Uterus (tissue), 2 donors: ENCODE data around the gene SPEG.

Experiments
- POLR2A ChIP-seq, 2 donors: fragments of 450-650 bp; IDR thresholded peaks; one replicate each; pipeline ENCODE4 v1.6.1; 2016; ENCODE audit warnings: antibody characterized with exemption in 2 of 2, mild to moderate bottlenecking in 1 of 2, moderate library complexity in 1 of 2
- TF ChIP-seq, protein P1 (sequence below), 4 experiments: fragments of 200-600 bp in 2 of 4; fragments of 450-650 bp in 2 of 4; sonication (generic) in 2 of 4; IDR thresholded peaks; one replicate each; pipeline ENCODE4 v1.5.1; 2016 to 2019; ENCODE audit warnings: antibody characterized with exemption in 4 of 4, mild to moderate bottlenecking in 2 of 4, moderate library complexity in 1 of 4

DNA sequence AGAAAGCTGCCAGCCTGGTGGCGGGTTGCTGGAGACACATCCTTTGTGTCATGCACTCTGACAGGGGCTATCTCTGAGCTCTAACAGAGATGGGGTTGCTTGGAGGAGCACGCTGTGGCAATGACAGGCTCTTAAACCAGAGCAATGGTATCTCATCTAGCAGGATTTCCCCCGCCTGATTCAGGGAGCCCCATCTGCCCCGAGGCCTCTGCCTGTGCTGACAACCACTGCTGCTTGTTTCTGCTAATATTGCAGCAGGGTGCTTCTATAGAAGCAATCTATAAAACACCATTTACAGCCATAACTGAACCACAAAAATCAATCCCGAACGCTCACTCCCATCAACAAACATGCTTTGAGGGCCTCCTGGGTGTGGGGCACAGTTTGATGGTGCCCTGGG, 34.1 kb upstream of the SPEG start:
- TF ChIP-seq, protein P1, sequence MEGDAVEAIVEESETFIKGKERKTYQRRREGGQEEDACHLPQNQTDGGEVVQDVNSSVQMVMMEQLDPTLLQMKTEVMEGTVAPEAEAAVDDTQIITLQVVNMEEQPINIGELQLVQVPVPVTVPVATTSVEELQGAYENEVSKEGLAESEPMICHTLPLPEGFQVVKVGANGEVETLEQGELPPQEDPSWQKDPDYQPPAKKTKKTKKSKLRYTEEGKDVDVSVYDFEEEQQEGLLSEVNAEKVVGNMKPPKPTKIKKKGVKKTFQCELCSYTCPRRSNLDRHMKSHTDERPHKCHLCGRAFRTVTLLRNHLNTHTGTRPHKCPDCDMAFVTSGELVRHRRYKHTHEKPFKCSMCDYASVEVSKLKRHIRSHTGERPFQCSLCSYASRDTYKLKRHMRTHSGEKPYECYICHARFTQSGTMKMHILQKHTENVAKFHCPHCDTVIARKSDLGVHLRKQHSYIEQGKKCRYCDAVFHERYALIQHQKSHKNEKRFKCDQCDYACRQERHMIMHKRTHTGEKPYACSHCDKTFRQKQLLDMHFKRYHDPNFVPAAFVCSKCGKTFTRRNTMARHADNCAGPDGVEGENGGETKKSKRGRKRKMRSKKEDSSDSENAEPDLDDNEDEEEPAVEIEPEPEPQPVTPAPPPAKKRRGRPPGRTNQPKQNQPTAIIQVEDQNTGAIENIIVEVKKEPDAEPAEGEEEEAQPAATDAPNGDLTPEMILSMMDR (IDR thresholded peaks at IDR 0.05): no peak
- no peak for TF ChIP-seq POLR2A (IDR thresholded peaks at IDR 0.05)
